GM19372 (cell line): Measurements from ENCODE around the gene MAGEB1.

ENCODE experiments used
- ATAC-seq: cut with Tn5 transposase; IDR thresholded peaks from one replicate; pipeline ENCODE4 v1.9.1; 2021; ENCODE audit warnings: mild to moderate bottlenecking, low read depth, moderate library complexity; ENCODE audit not compliant: unreplicated experiment

The MAGEB1 gene, protein sequence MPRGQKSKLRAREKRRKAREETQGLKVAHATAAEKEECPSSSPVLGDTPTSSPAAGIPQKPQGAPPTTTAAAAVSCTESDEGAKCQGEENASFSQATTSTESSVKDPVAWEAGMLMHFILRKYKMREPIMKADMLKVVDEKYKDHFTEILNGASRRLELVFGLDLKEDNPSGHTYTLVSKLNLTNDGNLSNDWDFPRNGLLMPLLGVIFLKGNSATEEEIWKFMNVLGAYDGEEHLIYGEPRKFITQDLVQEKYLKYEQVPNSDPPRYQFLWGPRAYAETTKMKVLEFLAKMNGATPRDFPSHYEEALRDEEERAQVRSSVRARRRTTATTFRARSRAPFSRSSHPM

DNA sequence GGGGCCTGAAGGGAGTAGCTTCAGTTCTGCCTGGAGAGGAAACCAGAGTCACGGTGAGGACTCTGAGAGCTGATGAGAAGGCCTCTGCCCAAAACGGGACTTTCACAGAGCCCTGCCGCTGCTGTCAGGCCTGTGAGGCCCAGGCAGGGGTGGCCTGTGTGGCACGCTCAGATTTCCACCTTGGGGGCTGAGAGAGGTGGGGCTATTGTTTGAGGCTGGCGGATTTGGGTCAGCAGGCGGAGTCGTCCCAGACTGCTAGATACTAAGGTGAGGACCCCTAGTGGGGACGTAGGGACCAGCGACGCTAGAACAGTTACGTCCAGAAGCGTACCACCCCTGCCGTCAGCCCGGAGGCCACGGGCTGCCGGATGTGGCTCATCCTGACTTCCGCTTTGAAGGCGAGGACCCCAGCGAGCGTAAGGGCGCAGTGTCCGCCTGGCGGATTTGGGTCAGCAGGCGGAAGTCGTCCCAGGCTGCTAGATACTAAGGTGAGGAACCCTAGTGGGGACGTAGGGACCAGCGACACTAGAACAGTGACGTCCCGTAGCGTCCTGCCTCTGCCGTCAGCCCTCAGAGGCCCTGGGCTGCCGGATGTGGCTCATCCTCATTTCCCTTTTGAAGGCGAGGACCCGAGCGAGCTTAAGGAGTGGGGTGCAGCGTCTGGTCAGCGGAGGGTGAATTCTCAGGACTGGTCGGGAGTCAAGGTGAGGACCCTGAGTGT lies at the start of gene MAGEB1:
Gene MAGEB1, plus strand, starts transcription at position 378 of the 721 bp plus-strand sequence. CDS start 3,348 bp downstream, outside the sequence.
- ATAC-seq, result no peak

DNA sequence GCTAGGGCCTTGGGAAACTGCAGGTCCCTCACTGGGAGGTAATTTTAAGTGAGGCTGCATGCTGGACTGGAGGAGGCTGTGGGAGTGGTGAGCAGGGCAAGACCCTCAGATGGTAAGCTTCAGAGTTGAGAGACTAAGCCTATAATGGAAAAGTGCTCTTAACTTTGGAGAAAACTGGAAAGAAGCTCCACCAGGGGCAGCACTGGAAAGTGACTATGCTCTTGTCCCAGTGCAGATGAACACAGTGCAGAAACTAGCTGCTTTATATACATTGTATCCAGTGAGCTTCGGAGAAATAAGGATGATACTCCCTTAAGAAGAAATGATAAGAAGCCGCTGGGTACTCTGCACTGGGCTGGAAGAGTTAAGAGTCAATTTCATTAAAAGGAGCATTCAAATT lies 34.8 kb upstream of the MAGEB1 start:
- ATAC-seq, result no peak

DNA sequence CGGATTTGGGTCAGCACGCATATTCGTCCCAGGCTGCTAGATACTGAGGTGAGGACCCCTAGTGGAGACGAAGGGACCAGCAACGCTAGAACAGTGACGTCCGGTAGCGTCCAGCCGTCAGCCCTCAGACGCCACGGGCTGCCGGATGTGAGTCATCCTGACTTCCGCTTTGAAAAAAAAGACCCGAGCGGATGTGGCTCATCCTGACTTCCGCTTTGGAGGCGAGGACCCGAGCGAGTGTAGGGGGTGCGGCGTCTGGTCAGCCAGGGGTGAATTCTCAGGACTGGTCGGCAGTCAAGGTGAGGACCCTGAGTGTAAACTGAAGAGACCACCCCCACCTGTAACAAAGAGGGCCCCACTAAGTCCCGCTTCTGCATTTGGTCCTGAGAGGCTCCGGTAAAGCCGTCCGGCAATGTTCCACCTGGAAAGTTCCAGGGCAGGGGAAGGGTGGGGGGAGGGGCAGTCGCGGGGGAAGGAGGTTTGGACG lies 31.5 kb upstream of the MAGEB1 start, which contains the start of gene MAGEB2:
Gene MAGEB2, plus strand, starts transcription at position 207 of the 487 bp plus-strand sequence. CDS start 3,018 bp downstream, outside the sequence.
- ATAC-seq, result no peak

DNA sequence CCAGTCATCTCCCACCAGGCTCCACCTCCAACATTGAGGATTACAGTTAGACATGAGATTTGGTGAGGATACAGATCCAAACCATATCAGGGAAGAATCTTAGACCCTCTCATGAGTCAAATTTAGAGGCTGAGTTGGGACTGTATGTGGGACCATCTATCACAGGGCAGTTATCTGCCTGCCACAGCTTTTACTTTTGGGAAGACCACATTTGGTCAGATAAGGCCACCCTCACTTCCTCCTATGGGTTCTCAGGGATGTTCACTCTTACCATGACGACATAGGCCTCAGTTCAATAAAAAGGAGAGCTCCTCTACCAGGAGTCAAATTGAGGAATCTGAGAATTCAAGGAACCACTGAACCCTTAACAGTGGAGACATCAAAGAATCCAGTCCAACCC lies 29.5 kb upstream of the MAGEB1 start:
- ATAC-seq, result no peak

DNA sequence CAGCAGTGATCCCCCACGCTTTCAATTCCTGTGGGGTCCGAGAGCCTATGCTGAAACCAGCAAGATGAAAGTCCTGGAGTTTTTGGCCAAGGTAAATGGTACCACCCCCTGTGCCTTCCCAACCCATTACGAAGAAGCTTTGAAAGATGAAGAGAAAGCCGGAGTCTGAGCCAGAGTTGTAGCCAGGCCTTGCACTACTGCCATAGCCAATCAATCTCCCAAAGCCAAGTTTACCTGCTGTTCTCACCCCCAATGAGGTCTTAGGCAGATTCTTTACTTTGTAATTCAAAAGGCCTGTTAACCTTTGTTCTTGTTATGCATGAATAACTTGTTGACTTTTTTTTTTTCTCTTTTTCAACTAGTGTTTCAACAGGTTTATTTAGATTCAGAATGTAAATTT lies 27.6 kb upstream of the MAGEB1 start:
- ATAC-seq, result no peak

DNA sequence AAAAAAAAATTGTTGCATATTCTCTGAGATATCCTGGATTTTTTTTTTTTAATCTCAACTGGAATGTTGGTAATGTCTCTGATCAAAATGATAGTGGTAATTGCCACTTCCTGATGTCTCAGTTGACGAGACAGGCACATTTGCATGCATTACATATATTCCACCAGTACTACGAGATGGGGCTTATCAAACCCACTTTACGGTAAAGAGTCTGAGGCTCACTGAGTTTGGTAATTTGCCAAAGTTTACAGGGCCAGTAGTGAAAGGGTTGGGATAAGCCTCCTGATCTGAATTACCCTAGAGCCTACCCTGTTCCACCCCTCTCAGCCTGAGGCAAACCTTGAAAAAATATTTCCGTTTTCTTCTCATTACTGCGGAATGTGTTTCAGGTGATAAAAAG lies 26.3 kb upstream of the MAGEB1 start:
- ATAC-seq, result no peak

DNA sequence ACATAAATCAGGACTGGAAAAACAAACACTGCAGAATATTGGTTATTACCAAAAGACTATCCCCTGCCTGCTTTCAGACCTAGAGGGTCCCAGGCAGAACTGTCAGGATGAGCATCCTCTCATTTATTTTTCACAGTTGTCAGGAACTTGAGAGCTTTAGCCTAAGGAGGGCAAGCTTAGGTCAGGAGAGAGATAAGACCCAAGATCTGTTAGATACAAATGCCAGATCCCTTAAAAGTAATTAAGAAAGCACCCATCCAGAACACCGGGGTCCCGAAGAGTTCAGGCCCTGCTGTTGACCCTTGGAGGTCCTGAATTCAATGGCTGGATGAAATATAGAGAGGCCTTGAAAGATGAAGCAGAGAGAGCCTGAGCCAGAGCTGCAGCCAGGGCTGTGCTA lies 22.4 kb upstream of the MAGEB1 start:
- ATAC-seq, result no peak

DNA sequence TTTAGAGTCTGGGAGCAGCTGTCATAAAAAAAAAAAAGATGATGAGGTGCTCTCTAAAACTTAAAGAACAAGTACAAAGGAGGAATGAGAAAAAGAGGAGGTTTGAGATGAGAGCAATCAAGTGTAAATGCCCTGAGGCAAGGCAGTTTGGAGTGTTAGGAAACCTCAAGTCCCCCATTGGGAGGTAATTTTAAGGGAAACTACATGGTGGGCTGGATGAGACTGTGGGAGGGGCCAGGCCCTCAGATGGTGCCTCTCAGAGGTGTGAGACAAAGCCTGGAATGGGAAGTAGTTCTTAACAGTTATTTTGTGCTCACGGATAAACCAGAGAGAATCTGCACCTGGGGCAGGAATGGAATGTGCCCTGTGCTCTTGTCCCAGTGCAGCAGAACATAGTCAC lies 18.4 kb upstream of the MAGEB1 start:
- no peak for ATAC-seq

DNA sequence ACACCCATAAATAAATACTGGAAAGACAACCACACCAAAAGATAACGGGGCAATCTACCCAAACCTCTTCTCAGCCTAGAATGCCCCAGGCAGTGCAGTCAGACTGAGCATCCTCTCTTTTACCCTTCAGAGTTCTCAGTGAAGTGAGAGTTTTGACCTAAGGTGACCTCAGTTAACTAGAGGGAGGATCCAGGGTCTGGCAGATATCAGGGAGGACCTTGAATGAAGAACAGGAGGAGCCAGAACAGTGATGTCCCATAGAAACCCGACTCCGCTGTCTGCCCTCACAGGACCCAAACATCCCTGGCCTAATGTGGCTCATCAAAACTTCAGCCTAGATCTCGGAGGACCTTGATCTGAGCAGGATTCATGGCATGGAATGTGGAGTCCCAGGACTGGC lies 16.6 kb upstream of the MAGEB1 start, which contains the start of gene MAGEB3:
Gene MAGEB3, plus strand, starts transcription at position 263 of the 400 bp plus-strand sequence. CDS start 5,268 bp downstream, outside the sequence.
- ATAC-seq, result no peak

DNA sequence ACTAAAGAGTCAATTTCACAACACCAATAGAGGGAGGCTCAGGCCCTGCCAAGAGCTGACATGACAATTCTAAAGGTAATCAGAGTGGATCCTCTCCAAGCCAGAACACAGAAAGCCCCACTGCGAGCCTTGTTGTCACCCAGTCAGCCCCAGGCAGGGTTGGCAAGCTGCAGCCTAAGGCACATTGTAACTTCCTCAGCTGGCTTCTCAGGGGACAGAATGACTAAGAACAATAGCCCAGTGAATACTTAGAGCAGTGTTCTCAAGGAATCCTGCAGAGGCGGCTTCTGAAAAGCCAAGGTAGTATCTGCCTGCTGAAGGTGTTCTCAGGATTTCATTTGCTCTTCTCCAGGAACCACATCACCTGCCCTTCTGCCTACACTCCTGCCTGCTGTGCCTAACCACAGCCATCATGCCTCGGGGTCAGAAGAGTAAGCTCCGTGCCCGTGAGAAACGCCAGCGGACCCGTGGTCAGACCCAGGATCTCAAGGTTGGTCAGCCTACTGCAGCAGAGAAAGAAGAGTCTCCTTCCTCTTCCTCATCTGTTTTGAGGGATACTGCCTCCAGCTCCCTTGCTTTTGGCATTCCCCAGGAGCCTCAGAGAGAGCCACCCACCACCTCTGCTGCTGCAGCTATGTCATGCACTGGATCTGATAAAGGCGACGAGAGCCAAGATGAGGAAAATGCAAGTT lies 5.1 kb upstream of the MAGEB1 start, which contains the start of gene MAGEB4:
Gene MAGEB4, plus strand, starts transcription at position 277 of the 692 bp plus-strand sequence. Its CDS starts 136 bp downstream, at position 413.
- ATAC-seq, result no peak

DNA sequence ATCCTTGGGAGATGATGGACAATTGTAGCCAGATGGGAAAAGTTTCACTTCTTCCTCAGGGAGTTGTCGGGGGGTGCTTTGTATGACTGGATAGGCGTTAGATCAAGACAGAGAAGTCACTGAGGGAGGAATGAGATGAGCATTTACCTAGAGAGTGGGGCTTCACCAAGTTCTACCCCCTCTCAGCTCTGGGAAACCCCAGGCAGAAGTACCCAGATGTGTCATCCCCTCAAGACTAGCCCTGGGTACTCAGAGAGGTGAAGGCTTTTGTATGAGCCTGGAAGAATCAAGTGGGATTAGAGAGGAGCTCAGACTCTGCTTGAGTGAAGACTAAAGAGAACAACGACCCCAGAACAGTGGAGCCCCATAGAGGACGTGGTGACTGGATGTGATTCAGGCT lies 1.9 kb downstream of the MAGEB1 start:
- no peak for ATAC-seq

DNA sequence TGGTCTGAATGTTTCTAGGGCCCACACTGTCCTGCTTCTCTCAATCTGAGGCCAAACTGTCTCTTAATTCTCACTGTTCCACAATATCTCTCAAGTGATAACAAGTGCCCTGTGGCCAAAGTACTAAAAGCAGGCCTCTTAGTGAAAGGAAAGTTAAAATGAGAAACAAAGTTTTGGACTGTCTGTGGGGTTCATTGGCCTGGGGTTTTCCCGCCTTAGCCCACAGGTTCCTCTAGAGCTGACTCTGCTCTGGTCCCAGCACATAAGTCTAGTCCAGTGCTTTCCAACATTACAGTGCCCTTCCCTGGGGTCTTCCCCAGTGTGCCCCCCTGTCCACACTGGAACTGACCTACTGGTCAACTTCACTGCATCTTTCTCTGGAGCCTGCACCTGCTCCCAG lies 6.3 kb downstream of the MAGEB1 start:
- ATAC-seq, result no peak

DNA sequence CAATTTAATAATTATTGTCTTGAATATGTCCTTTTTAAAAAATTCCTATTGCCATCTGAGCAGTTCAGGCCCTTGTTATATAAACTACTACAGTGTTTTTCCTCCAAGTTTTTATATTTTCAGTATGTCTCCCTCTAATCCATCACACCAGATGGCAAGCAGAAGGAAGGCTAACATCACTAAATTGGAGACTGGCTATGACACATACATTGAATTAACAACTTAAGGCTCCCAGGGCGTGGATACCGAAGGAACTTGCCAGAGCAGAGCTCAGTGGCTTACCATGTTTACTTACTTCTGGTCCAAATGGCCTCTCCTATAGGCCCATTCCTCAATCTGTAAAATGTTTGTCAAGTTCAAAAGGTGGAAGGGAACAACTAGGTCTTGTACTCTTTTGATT lies 13.0 kb downstream of the MAGEB1 start:
- ATAC-seq, result no peak

DNA sequence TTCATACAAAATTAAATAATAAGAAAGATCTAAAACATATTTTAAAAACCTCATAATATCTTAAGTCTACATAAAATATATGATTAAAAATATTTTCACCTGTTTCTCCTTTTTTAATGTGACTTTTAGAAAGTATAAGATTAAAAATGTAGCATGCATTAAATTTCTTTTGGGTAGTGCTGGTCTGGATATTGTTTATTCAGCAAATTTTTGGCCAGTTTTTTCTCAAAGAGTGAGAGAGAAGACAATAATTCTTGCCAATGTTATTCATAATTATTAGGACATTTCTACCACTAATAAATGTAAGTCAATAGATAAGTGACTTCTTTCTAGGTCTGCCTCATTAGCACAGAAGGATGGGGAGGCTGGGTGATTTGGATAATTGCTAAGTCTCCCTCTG lies 14.1 kb downstream of the MAGEB1 start:
- no peak for ATAC-seq

DNA sequence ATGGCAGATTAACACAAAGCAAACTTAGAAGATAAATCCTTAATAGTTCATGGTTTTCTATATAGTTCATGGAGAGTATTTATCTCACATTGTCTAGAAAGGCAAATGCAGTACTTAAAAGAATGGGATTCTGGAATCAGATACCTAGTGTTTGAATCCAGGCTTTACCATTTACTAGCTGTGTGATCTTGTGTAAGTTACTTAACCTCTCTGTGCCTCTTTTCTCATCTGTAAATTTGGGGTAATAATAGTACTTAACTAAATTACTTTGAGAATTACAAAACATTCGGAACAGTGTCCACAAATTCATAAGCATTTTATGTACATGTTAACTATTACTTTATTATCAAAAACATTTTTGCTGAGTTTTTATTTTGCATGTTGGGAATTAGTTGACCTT lies 15.8 kb downstream of the MAGEB1 start:
- ATAC-seq, result no peak

DNA sequence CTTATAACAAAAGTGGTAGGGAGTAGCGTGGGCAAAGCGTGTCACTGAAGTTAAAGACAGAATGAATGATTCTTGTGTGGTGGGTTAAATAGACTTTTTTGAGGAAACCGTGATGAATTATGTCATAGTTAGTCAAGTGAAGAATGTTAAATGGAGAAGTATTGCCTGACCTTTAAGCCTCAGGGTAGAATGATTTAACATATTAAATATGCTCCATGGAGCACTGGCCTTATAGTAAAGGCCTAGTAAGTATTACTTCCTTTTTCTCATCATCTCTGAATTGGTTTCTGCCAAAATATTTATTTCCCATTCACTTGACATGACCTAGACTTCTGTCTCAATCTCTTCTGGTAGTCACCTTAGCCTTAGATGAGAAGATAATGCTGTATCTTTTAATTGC lies 23.7 kb downstream of the MAGEB1 start:
- ATAC-seq, result no peak

DNA sequence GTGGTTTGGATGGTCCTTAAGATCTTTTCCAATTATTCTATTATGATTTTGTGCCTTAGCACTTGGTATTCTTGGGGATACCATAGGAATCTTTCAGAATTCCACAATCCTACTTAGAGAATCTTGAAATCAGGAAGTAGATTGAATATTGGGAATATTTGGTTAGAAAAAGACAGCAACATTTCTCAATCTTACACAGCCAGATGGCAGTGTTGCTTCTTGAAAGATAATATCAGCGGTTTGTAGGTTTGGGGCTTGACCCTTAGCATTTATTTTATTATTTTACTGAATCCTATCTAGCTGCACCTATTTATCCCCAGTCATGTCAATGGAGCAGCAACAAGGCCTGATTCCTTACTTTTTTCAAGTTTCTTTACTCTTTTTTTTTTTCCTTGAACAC lies 28.6 kb downstream of the MAGEB1 start:
- ATAC-seq, result no peak

DNA sequence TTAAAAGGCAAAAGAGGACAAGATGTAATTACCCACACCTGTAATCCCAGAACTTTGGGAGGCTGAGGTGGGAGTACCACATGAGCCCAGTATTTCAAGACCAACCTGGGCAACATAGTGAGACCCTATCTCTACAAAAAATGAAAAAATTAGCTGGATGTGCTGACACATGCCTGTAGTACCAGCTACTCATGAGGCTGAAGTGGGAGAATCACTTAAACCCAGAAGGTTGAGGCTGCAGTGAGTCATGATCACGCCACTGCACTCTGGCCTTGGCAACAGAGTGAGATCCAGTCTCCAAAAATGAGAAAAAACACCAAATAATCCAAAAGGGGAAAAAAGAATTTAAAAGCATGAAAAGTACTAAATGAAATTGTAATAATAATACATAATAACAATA lies 31.4 kb downstream of the MAGEB1 start:
- no peak for ATAC-seq

DNA sequence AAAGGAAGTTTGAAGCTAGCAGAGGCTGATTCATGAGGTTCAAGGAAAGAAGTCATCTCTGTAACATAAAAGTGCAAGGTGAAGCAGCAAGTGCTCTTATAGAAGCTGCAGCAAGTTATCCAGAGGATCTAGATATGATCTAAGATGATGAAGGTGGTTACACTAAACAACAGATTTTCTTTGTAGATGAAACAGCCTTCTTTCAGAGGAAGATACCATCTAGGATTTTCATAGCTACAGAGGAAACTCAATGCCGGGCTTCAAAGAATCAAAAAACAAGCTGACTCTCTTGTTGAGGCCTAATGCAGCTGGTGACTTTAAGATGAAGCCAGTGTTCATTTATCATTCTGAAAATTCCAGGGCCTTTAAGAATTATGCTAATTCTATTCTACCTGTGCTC lies 33.5 kb downstream of the MAGEB1 start:
- no peak for ATAC-seq

DNA sequence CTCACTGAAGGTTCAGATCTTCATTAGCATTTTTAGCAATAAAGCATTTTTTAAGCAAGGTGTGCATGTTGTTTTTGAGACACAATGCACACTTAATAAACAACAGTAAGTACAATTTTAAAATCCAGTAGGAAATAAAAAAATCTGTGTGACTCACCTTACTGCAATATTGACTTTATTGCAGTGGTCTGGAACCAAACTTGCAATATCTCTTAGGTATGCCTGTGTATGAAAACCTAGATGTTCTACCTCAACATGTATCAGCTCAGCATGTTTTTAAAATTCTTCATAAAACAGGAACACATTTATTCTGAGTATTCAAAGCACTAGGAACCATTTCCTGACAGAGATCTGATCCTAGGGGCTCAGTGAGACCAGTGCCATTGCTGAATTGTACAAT lies 35.6 kb downstream of the MAGEB1 start:
- no peak for ATAC-seq
